Keratinocyte (primary cell): ENCODE measurements around the gene PLXNA2. TPM values are rescaled to one million over a fixed set of nuclear protein-coding genes. Genes with fewer than 3 reads are reported as not detected.

Source experiments
- DNase-seq: peaks from one replicate; pipeline ENCODE4 v3.0.0-alpha.2; 2011; ENCODE audit warnings: low read depth, missing footprints, low spot score
- FAIRE-seq: peaks from 2 replicates; lab custom pipeline; 2011; peaks lifted over from hg19 to GRCh38; lab: Jason Lieb, UNC
- H2AFZ ChIP-seq: 2 replicates; pipeline ENCODE4 v1.6.0; 2012; ENCODE audit warnings: low read length, control low read depth, inconsistent platforms; ENCODE audit not compliant: control insufficient read depth
- H3K27ac ChIP-seq: 2 replicates; pipeline ENCODE4 v1.5.1; 2011; ENCODE audit warnings: low read length; ENCODE audit not compliant: control insufficient read depth, insufficient read depth
- H3K27me3 ChIP-seq: 3 replicates; pipeline ENCODE4 v1.6.0; 2011; ENCODE audit warnings: low read length; ENCODE audit not compliant: control insufficient read depth, insufficient read depth; ENCODE audit errors: extremely low read depth
- H3K36me3 ChIP-seq, 2 experiments: 2 replicates in 1 of 2; 3 replicates in 1 of 2; pipeline ENCODE4 v1.5.1; 2011; ENCODE audit warnings: low read length in 2 of 2, mild to moderate bottlenecking in 1 of 2; ENCODE audit not compliant: control insufficient read depth in 2 of 2, insufficient read depth in 2 of 2; ENCODE audit errors: extremely low read depth in 1 of 2
- H3K4me1 ChIP-seq: 3 replicates; pipeline ENCODE4 v1.5.1; 2011; ENCODE audit warnings: low read length; ENCODE audit not compliant: control insufficient read depth, insufficient read depth; ENCODE audit errors: extremely low read depth
- H3K4me2 ChIP-seq: 3 replicates; pipeline ENCODE4 v1.6.0; 2011; ENCODE audit warnings: low read depth, low read length; ENCODE audit not compliant: control insufficient read depth, insufficient read depth; ENCODE audit errors: extremely low read depth
- H3K4me3 ChIP-seq, 3 experiments: fragments of 200-600 bp in 1 of 3; sonication (generic) in 1 of 3; 2 replicates in 2 of 3; 3 replicates in 1 of 3; pipeline ENCODE4 v1.5.1; 2011 to 2016; ENCODE audit warnings: low read length in 3 of 3, mild to moderate bottlenecking in 3 of 3, control low read depth in 2 of 3, inconsistent platforms in 1 of 3, low read depth in 1 of 3, mixed read lengths in 1 of 3, mixed run types in 1 of 3, moderate library complexity in 1 of 3; ENCODE audit not compliant: control insufficient read depth in 2 of 3, insufficient read depth in 2 of 3; ENCODE audit errors: extremely low read depth in 1 of 3
- H3K79me2 ChIP-seq: 2 replicates; pipeline ENCODE4 v1.6.0; 2012; ENCODE audit warnings: low read length; ENCODE audit not compliant: control insufficient read depth, insufficient read depth
- H3K9ac ChIP-seq: 3 replicates; pipeline ENCODE4 v1.6.0; 2011; ENCODE audit warnings: low read length; ENCODE audit not compliant: control insufficient read depth, insufficient read depth; ENCODE audit errors: extremely low read depth
- H3K9me1 ChIP-seq: 3 replicates; pipeline ENCODE4 v1.6.0; 2011; ENCODE audit warnings: low read length; ENCODE audit not compliant: control insufficient read depth, insufficient read depth; ENCODE audit errors: extremely low read depth
- H3K9me3 ChIP-seq: 2 replicates; pipeline ENCODE4 v1.5.1; 2012; ENCODE audit warnings: low read depth, low read length; ENCODE audit not compliant: control insufficient read depth
- H4K20me1 ChIP-seq: 3 replicates; pipeline ENCODE4 v1.6.0; 2011; ENCODE audit warnings: low read length; ENCODE audit not compliant: control insufficient read depth, insufficient read depth; ENCODE audit errors: extremely low read depth
- CTCF ChIP-seq, 3 experiments: IDR thresholded peaks in 1 of 3; conservative IDR thresholded peaks in 1 of 3; optimal IDR thresholded peaks in 1 of 3; 2 replicates in 2 of 3; 3 replicates in 1 of 3; pipeline versions ENCODE3 to v1.5.1; 2011; ENCODE audit warnings: low read length in 3 of 3, mild to moderate bottlenecking in 3 of 3, moderate library complexity in 2 of 3, control low read depth in 1 of 3, inconsistent platforms in 1 of 3; ENCODE audit not compliant: insufficient read depth in 2 of 3; ENCODE audit errors: extremely low read depth in 1 of 3
- EZH2 ChIP-seq: IDR thresholded peaks from one replicate; pipeline ENCODE4 v1.6.1; 2012; ENCODE audit warnings: inconsistent platforms, mild to moderate bottlenecking, low read length, moderate library complexity
- dilution Hi-C: fragments of 300-500 bp; cut with MboI; formaldehyde crosslinking; loops from one replicate; pipeline ENCODE4 v1.7.0; 2020; ENCODE audit warnings: low sequenced_read_pairs; ENCODE audit not compliant: extremely low pct_ligation_motif_present
- polyA plus RNA-seq, 5 experiments: library from polyadenylated mRNA; depleted of rRNA in 3 of 5; stranded (reverse) in 3 of 5; stranded (forward) in 1 of 5; unstranded in 1 of 5; fragments of >200 nt; gene quantifications; 1 replicate in 1 of 5; 2 replicates in 3 of 5; 3 replicates in 1 of 5; pipeline versions ENCODE4 v1.2.1 to v1.2.3, GENCODE V29; 2011 to 2012; ENCODE audit warnings: missing spikeins in 2 of 5, low read depth in 1 of 5, low replicate concordance in 1 of 5

PLXNA2 gene
- polyA plus RNA-seq, 1 donor (not counting 4 experiments of a cell fraction or from before 2014, with no cell fraction given) = 6.7 TPM

GRCh38 chr1:208103597-208104513 lies 140.3 kb downstream of the PLXNA2 start:
- H3K4me1 ChIP-seq = peaks cover 18% of the 10 kb centered on the region
- H4K20me1 ChIP-seq = no peaks in the 10 kb centered on the region
- H3K9me1 ChIP-seq = peaks cover 2% of the 10 kb centered on the region
- no peaks in the 10 kb centered on the region for H3K79me2 ChIP-seq
- no peak overlapping the region for H3K4me2 ChIP-seq
- dilution Hi-C loops = no loop called here
- no peak for FAIRE-seq
- no peak overlapping the region for H2AFZ ChIP-seq
- no peak overlapping the region for H3K9ac ChIP-seq
- no peaks in the 10 kb centered on the region for H3K9me3 ChIP-seq
- TF ChIP-seq CTCF (optimal IDR thresholded peaks at IDR 0.05 in 1 of 3, IDR thresholded peaks at IDR 0.05 in 1 of 3, conservative IDR thresholded peaks at IDR 0.05 in 1 of 3; ENCODE audit: extremely low read depth in 1 of 3, insufficient read depth in 2 of 3, low read length in 3 of 3) = no peak
- no peak for TF ChIP-seq EZH2
- H3K27me3 ChIP-seq = no peaks in the 10 kb centered on the region
- peaks cover 0 to 19% of the 10 kb centered on the region in 2 experiments for H3K36me3 ChIP-seq
- no peak for DNase-seq
- H3K27ac ChIP-seq = no peak overlapping the region
- no peak overlapping the region for H3K4me3 ChIP-seq

DNA sequence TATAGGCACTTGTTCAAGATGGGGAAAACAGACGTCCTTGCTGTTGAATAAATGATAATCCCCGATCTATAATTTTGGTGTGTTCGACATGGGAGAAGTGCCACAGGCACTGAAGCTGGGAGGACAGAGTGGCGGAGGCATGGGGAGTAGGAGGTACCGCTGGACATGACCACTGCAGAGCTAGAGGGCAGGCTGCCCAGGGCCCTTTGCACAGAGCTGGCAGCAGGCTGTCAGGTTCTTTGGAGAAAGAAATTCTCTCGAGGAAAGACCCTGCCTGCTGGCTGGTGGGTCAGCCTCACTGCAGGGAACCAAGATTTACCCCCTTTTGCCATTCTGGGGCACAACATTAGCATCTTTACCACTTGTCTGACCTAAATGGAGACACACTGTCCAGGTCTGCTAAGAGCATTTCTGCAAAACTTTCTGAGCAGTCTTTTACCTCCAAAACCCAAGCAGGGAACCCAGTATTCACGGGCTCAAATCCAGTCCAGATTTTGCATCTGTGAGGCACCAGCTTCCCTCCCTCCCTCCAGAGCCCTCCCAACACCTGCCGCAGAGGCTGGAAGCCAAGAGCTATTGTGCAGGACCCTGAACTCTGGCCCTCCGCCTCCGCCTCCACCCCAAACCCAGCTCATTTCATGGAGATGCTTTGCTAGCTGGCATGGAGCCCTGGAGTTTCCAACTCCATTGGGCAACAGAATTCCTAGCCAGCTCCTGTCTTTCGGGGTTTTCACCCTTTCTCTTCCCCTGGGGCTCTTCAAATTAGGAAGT lies 142.3 kb downstream of the PLXNA2 start:
- Histone ChIP-seq H3K4me3 (no peak overlapping the region), H3K36me3 (peaks cover 0 to 25% of the 10 kb centered on the region in 2 experiments), H3K27ac (no peak overlapping the region), H3K9me3 (no peaks in the 10 kb centered on the region), H2AFZ (no peak overlapping the region), H3K4me1 (no peaks in the 10 kb centered on the region), H3K4me2 (no peak overlapping the region), H4K20me1 (no peaks in the 10 kb centered on the region), H3K9me1 (no peaks in the 10 kb centered on the region), H3K9ac (no peak overlapping the region), H3K79me2 (no peaks in the 10 kb centered on the region), H3K27me3 (no peaks in the 10 kb centered on the region)
- dilution Hi-C loops = no loop called here
- no peak for DNase-seq
- TF ChIP-seq EZH2 (no peak), CTCF (optimal IDR thresholded peaks at IDR 0.05 in 1 of 3, IDR thresholded peaks at IDR 0.05 in 1 of 3, conservative IDR thresholded peaks at IDR 0.05 in 1 of 3; ENCODE audit: extremely low read depth in 1 of 3, insufficient read depth in 2 of 3, low read length in 3 of 3) (no peak)
- FAIRE-seq = no peak
